PFSK-1 (cell line): ENCODE data around the gene EOLA1.

ENCODE experiments used
- FOXP2 ChIP-seq: optimal IDR thresholded peaks from 2 replicates; pipeline ENCODE3; 2011; ENCODE audit warnings: borderline replicate concordance, control low read depth, inconsistent platforms; ENCODE audit not compliant: insufficient read depth; ENCODE audit errors: extremely low read length, extremely low read depth
- POLR2AphosphoS5 ChIP-seq: IDR thresholded peaks from 2 replicates; pipeline ENCODE4 v1.6.1; 2012; ENCODE audit warnings: low read depth, mild to moderate bottlenecking, control low read depth, low read length, moderate library complexity
- REST ChIP-seq, 2 experiments: IDR thresholded peaks; 2 replicates each; pipeline versions ENCODE4 v1.6.1 to v1.8.0; 2011 to 2012; ENCODE audit warnings: low read depth in 2 of 2, low read length in 2 of 2, control low read depth in 1 of 2, inconsistent platforms in 1 of 2, mild to moderate bottlenecking in 1 of 2, moderate library complexity in 1 of 2; ENCODE audit not compliant: insufficient read depth in 1 of 2
- SIN3A ChIP-seq: IDR thresholded peaks from 2 replicates; pipeline ENCODE4 v1.6.1; 2012; ENCODE audit warnings: mild to moderate bottlenecking, low read length, moderate library complexity, borderline replicate concordance; ENCODE audit not compliant: insufficient read depth
- TAF1 ChIP-seq: IDR thresholded peaks from 2 replicates; pipeline ENCODE4 v1.6.1; 2012; ENCODE audit warnings: low read length, control low read depth, borderline replicate concordance; ENCODE audit not compliant: insufficient read depth

The EOLA1 gene

GRCh38 chrX:149504226-149504914 lies 36.4 kb upstream of the EOLA1 start:
- TF ChIP-seq TAF1 (no peak), POLR2AphosphoS5 (no peak), FOXP2 (no peak), REST (IDR thresholded peaks at IDR 0.05; ENCODE audit: insufficient read depth in 1 of 2, low read depth in 2 of 2, low read length in 2 of 2) (no peak), SIN3A (no peak)

- TF ChIP-seq POLR2AphosphoS5 (peak; percentile 72), FOXP2 (peak; percentile 60), SIN3A (no peak), TAF1 (no peak), REST (IDR thresholded peaks at IDR 0.05; ENCODE audit: insufficient read depth in 1 of 2, low read depth in 2 of 2, low read length in 2 of 2) (no peak)
Measured at GRCh38 chrX:149504915-149505651, 35.7 kb upstream of the EOLA1 start, which contains the start of gene IDS. Gene IDS (minus strand): TSS chrX:149505306. CDS start chrX:149505137, 169 bp downstream.

GRCh38 chrX:149505671-149506070 lies 35.1 kb upstream of the EOLA1 start:
- no peak for TF ChIP-seq TAF1
- TF ChIP-seq REST (IDR thresholded peaks at IDR 0.05; ENCODE audit: insufficient read depth in 1 of 2, low read depth in 2 of 2, low read length in 2 of 2), result no peak
- no peak for TF ChIP-seq POLR2AphosphoS5
- no peak for TF ChIP-seq SIN3A
- no peak for TF ChIP-seq FOXP2

- TF ChIP-seq TAF1 (no peak), REST (IDR thresholded peaks at IDR 0.05; ENCODE audit: insufficient read depth in 1 of 2, low read depth in 2 of 2, low read length in 2 of 2) (no peak), FOXP2 (no peak), POLR2AphosphoS5 (no peak), SIN3A (no peak)
Measured at GRCh38 chrX:149506349-149506748, 34.5 kb upstream of the EOLA1 start.

- TF ChIP-seq FOXP2 (no peak), TAF1 (no peak), POLR2AphosphoS5 (no peak), REST (IDR thresholded peaks at IDR 0.05; ENCODE audit: insufficient read depth in 1 of 2, low read depth in 2 of 2, low read length in 2 of 2) (no peak), SIN3A (no peak)
Measured at GRCh38 chrX:149508467-149508866, 32.3 kb upstream of the EOLA1 start.
